HG03108 (cell line): ENCODE measurements around the gene RPS6KC1.
"Not testable (repeated sequence)": the region's sequence is repeated elsewhere in the genome, so short reads cannot be mapped to it uniquely, and the experiment has no call there.

Experiments
- ATAC-seq: cut with Tn5 transposase; IDR thresholded peaks from one replicate; pipeline ENCODE4 v1.9.1; 2021; ENCODE audit warnings: moderate library complexity; ENCODE audit not compliant: unreplicated experiment

RPS6KC1 gene

GRCh38 chr1:213054142-213054541 lies 3.1 kb downstream of the RPS6KC1 start:
- no peak for ATAC-seq

GRCh38 chr1:213054733-213055591 lies 3.9 kb downstream of the RPS6KC1 start:
- ATAC-seq, result no peak

GRCh38 chr1:213055767-213056166 lies 4.7 kb downstream of the RPS6KC1 start:
- ATAC-seq, result no peak

DNA sequence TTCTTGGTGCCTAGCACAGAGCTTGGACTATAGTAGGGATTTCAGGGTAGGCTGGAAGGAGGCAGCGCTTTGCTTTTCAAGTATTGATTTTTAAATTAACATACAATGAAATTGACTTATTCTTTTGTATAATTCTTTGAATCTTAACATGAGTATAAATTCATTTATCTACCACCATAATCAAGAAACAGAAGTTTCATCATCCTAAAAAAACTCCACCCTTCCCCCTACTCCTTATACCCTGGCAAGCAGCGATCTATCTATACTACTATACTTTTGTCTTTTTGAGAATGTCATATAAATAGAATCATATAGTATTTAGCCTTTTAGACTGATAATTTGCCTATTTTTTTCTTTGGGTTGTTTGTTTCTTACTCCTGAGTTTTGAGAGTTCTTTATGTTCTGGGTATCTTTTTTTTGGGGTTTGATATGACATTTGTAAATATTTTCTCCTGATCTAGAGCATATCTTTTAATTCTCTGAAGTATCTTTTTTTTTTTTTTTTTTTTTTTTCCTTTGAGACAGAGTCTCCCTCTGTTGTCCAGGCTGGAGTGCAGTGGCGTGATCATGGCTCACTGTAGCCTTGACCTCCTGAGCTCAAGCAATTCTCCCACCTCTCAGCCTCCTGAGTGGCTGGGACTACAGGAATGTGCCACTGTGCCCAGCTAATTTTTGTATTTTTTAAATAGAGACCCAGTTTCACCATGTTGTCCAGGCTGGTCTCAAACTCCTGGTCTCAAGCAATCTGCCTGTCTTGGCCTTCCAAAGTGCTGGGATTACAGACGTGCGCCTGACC lies 6.4 kb downstream of the RPS6KC1 start:
- ATAC-seq, result no peak

GRCh38 chr1:213060836-213061235 lies 9.8 kb downstream of the RPS6KC1 start:
- no peak for ATAC-seq

DNA sequence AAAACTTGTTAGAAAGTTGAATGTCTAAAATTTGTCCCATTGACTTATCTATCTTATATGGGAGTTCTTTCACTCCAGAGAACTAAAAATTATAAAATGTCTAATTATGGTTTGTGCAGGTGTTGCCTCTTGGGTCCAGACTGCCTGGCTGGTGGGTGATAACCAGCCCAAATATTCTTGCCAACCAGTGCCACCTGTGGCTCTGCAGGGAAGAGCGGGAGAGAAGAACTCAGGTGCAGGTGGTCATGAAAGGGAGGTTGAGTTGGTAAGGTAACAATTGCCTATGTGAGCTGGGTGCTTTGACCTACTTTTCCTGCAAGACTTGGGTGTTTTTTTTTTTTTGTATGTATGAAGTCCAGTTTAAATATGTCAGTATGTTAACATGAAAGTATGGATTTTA lies 10.2 kb downstream of the RPS6KC1 start:
- ATAC-seq, result no peak

DNA sequence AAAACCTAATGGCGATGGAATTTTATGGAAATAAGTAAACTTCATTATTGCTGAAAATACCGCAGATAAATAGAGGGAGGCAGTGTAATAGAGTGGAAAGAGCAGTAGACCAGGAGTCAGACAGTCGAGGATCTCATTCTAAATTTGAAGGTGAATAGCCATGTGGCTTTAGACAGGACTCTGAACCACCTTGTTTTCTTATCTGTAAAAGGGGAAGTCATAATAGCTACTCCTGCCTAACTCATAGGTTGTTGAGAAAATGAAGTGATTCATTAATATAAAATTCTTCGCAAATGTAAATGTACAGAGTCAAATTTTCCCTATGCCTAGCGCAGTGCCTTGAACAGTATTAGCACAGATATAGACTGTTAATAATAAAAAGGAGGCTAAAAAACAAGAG lies 14.8 kb downstream of the RPS6KC1 start:
- no peak for ATAC-seq

- no peak for ATAC-seq
Measured at GRCh38 chr1:213066363-213066762, 15.3 kb downstream of the RPS6KC1 start.

DNA sequence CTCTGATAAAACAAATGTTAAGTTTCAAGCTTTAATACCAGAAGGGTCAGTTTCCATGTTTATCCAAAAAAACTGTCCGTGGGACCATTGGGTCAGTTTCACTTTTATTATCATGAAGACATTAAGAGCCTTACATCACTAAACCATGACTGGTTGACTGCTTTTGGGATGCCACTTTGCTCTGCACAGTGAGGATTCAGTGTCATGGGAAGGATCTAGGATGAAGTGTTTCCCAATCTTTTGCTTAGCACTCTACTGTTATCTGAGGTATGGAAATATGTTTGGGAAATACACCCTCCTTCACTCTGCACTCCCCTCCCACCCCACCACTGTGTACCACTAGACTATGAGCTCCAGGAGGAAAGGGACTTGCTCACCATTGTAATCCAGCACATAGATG lies 16.3 kb downstream of the RPS6KC1 start:
- ATAC-seq, result no peak

GRCh38 chr1:213070406-213070805 lies 19.4 kb downstream of the RPS6KC1 start:
- peak; percentile 92 for ATAC-seq

- no peak for ATAC-seq
Measured at GRCh38 chr1:213075725-213076124, 24.7 kb downstream of the RPS6KC1 start.

GRCh38 chr1:213082420-213083111 lies 31.5 kb downstream of the RPS6KC1 start:
- no peak for ATAC-seq

- no peak for ATAC-seq
Measured at GRCh38 chr1:213083112-213083445, 32.0 kb downstream of the RPS6KC1 start.

GRCh38 chr1:213087911-213088310 lies 36.9 kb downstream of the RPS6KC1 start:
- ATAC-seq, result no peak

DNA sequence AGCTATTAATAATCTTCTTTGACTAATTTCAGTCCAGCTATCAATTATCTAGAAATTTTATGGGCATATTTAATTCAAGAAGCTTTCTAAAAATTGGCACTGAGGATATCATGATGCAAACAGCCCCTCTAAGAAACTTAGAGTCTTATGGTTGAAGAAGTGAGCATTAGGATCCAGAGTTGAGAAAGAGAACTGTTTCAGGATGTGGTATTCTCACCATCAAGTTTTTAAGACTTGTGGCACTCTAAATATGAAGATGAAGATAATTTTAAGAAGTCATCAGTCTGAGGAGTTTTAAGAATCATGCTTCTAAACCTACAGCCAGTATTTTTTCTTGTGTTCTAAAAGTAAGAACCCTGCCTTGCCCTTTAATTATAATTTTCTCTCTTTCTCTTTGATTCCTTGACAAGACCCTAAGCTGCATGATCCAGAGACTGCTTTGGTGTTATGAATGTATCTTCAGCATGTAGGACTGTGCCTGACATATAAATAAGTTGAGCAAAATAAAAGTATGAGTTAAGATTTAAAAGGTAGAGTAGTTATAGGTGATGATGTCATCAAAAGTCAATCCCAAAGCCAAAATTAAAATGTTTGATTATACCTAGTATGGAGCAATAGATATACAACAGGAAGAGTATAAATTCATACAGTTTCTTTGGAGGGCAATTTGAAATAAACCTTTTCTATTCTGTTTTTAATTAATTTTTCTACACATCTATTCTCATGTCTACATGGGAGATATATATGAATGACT lies 39.1 kb downstream of the RPS6KC1 start:
- no peak for ATAC-seq

GRCh38 chr1:213094446-213094845 lies 43.4 kb downstream of the RPS6KC1 start:
- no peak for ATAC-seq

GRCh38 chr1:213095467-213095866 lies 44.4 kb downstream of the RPS6KC1 start:
- ATAC-seq, result no peak

DNA sequence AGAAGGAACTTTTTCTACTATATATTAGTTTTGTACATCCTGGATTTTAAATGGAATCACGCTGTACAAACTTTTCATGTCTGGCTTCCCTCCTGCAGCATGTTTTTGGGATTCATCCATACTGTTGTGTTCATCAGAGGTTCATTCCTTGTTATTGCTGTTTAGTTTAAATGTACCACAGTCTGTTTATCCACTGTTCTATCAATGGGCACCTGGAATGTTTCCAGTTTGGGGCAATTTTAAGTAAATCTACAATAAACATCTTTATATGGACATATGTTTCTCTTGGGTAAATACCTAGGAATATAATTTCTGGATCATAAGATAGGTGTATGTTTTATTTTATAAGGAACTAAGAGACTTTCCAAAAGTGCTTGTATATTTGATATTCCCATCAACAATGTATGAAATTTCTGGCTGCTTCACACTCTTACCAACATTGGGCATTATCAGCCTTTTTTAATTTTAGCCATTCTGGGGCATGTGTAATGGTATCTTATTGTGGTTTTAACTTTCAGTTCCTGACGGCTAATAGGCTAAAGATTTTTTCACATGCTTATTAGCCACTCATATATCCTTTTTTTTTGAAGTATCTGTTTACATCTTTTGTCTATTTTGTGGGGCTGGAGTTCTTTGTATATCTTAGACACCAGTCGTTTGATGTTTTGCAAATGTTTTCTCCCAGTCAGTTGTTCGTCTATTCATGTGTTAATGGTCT lies 48.8 kb downstream of the RPS6KC1 start:
- ATAC-seq, result no peak

DNA sequence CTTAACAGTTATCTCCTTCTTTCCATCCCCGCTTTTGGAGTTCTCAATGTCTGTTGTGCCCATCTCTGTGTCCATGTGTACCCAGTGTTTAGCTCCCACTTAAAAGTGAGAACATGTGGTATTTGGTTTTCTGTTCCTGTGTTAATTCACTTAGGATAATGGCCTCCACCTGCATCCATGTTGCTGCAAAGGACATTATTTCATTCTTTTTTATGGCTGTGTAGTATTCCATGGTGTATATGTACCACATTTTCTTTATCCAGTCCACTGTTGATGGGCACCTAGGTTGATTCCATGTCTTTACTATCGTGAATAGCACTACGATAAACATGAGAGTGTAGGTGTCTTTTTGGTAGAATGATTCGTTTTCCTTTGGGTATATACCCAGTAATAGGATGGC lies 49.5 kb downstream of the RPS6KC1 start:
- not testable (repeated sequence) for ATAC-seq
